HG03354 (cell line): ENCODE results near the gene C5AR1.
"Not testable (repeated sequence)": the region's sequence is repeated elsewhere in the genome, so short reads cannot be mapped to it uniquely, and the experiment has no call there.

Source experiments
- ATAC-seq: cut with Tn5 transposase; IDR thresholded peaks from one replicate; pipeline ENCODE4 v1.9.1; 2021; ENCODE audit warnings: mild to moderate bottlenecking; ENCODE audit not compliant: unreplicated experiment, poor library complexity, severe bottlenecking

C5AR1 gene

GRCh38 chr19:47357788-47358680 lies 48.4 kb downstream of the C5AR1 start:
- ATAC-seq: no peak

GRCh38 chr19:47358936-47359335 lies 49.3 kb downstream of the C5AR1 start:
- no peak for ATAC-seq

GRCh38 chr19:47362321-47362720 lies 52.7 kb downstream of the C5AR1 start:
- ATAC-seq: no peak

- no peak for ATAC-seq
Measured at GRCh38 chr19:47363758-47364531, 54.3 kb downstream of the C5AR1 start.

GRCh38 chr19:47365455-47365854 lies 55.8 kb downstream of the C5AR1 start:
- not testable (repeated sequence) for ATAC-seq

- ATAC-seq: no peak
Measured at GRCh38 chr19:47370045-47370611, 60.5 kb downstream of the C5AR1 start.

GRCh38 chr19:47371261-47371660 lies 61.6 kb downstream of the C5AR1 start:
- ATAC-seq: no peak
